Measurements from ENCODE around the gene PRKG1.

PRKG1 gene

GRCh38 chr10:51786016-51786683 is 711.9 kb downstream of the PRKG1 start:
- DNase-seq: no peak

GRCh38 chr10:51786684-51787035 is 712.4 kb downstream of the PRKG1 start:
- no peak for DNase-seq

GRCh38 chr10:51788273-51788672 is 714.0 kb downstream of the PRKG1 start:
- DNase-seq: no peak

- DNase-seq: no peak
Observed at GRCh38 chr10:51789118-51789517, 714.8 kb downstream of the PRKG1 start.

GRCh38 chr10:51789903-51790302 is 715.6 kb downstream of the PRKG1 start:
- DNase-seq: no peak

- DNase-seq: no peak
Observed at GRCh38 chr10:51792678-51793077, 718.4 kb downstream of the PRKG1 start.

- DNase-seq: no peak
Observed at GRCh38 chr10:51800121-51800520, 725.8 kb downstream of the PRKG1 start.

- DNase-seq: no peak
Observed at GRCh38 chr10:51800725-51801424, 726.6 kb downstream of the PRKG1 start.

- DNase-seq: no peak
Observed at GRCh38 chr10:51802030-51802429, 727.7 kb downstream of the PRKG1 start.

GRCh38 chr10:51804866-51805265 is 730.6 kb downstream of the PRKG1 start:
- no peak for DNase-seq

- DNase-seq: no peak
Observed at GRCh38 chr10:51806079-51806835, 732.0 kb downstream of the PRKG1 start.

GRCh38 chr10:51808187-51808586 is 733.9 kb downstream of the PRKG1 start:
- no peak for DNase-seq

- DNase-seq: no peak
Observed at GRCh38 chr10:51815723-51816122, 741.4 kb downstream of the PRKG1 start.

- no peak for DNase-seq
Observed at GRCh38 chr10:51821045-51821444, 746.8 kb downstream of the PRKG1 start.

GRCh38 chr10:51821745-51822144 is 747.5 kb downstream of the PRKG1 start:
- DNase-seq: no peak

- DNase-seq: no peak
Observed at GRCh38 chr10:51832652-51833383, 758.5 kb downstream of the PRKG1 start.

- no peak for DNase-seq
Observed at GRCh38 chr10:51834548-51834947, 760.3 kb downstream of the PRKG1 start.

GRCh38 chr10:51838471-51838870 is 764.2 kb downstream of the PRKG1 start:
- DNase-seq: no peak

GRCh38 chr10:51843966-51844365 is 769.7 kb downstream of the PRKG1 start:
- DNase-seq: no peak

GRCh38 chr10:51846856-51847506 is 772.7 kb downstream of the PRKG1 start:
- no peak for DNase-seq

GRCh38 chr10:51852297-51852696 is 778.0 kb downstream of the PRKG1 start:
- DNase-seq: no peak

GRCh38 chr10:51857305-51857704 is 783.0 kb downstream of the PRKG1 start:
- no peak for DNase-seq

- DNase-seq: no peak
Observed at GRCh38 chr10:51860257-51860656, 786.0 kb downstream of the PRKG1 start.

Measured in CD4-positive, alpha-beta T cell treated with Interleukin-12 subunit alpha and Interleukin-12 subunit beta, for 1 hour (primary cell).